HEK293 (cell line): ENCODE measurements around the gene VWA3B.

Source experiments
- CTCF ChIA-PET: fragments of 350-600 bp; formaldehyde crosslinking; extraction: SDS; loops from one replicate; lab custom pipeline; 2021; ENCODE audit warnings: antibody characterized with exemption; lab: Yijun Ruan, JAX
- POLR2A ChIA-PET: fragments of 300-600 bp; formaldehyde crosslinking; extraction: SDS; loops from one replicate; lab custom pipeline; 2020; ENCODE audit warnings: antibody characterized with exemption, inconsistent platforms; lab: Yijun Ruan, JAX
- H3K27ac ChIP-seq: fragments of 200-500 bp; sonication (Bioruptor generic); 2 replicates; pipeline ENCODE4 v1.5.1; 2014; ENCODE audit warnings: low read depth, low read length, control low read depth, inconsistent platforms; ENCODE audit errors: extremely low read depth
- H3K36me3 ChIP-seq, 2 experiments: fragments of 200-500 bp in 1 of 2; sonication (Bioruptor generic) in 1 of 2; 1 replicate in 1 of 2; 2 replicates in 1 of 2; pipeline ENCODE4 v1.5.1; 2014 to 2017; ENCODE audit warnings: inconsistent platforms in 2 of 2, low read length in 2 of 2; ENCODE audit not compliant: control insufficient read depth in 2 of 2, insufficient read depth in 1 of 2
- H3K4me1 ChIP-seq: fragments of 200-500 bp; sonication (Bioruptor generic); 2 replicates; pipeline ENCODE4 v1.5.1; 2014; ENCODE audit warnings: mild to moderate bottlenecking, low read length, inconsistent platforms; ENCODE audit not compliant: control insufficient read depth, insufficient read depth
- H3K4me3 ChIP-seq: 2 replicates; pipeline ENCODE4 v1.5.1; 2011; ENCODE audit warnings: low read depth, mild to moderate bottlenecking, control low read depth, low read length, moderate library complexity
- H3K9me3 ChIP-seq: fragments of 200-500 bp; sonication (Bioruptor generic); 2 replicates; pipeline ENCODE4 v1.5.1; 2014; ENCODE audit warnings: low read depth, low read length, inconsistent platforms; ENCODE audit not compliant: control insufficient read depth, insufficient read depth
- KLF7 ChIP-seq: fragments of 450-650 bp; formaldehyde crosslinking; IDR thresholded peaks from 2 replicates; pipeline ENCODE4 v1.5.1; 2016; ENCODE audit warnings: missing biosample characterization, missing genetic modification characterization, borderline replicate concordance
- PRDM10 ChIP-seq: fragments of 450-650 bp; formaldehyde crosslinking; IDR thresholded peaks from 2 replicates; pipeline ENCODE4 v1.5.1; 2016; ENCODE audit warnings: missing biosample characterization, missing genetic modification characterization
- TCF7L2 ChIP-seq: IDR thresholded peaks from 2 replicates; pipeline ENCODE4 v1.6.1; 2011; ENCODE audit warnings: low read depth, mild to moderate bottlenecking, inconsistent platforms, low read length, moderate library complexity, borderline replicate concordance
- WT1 ChIP-seq: fragments of 450-650 bp; formaldehyde crosslinking; IDR thresholded peaks from 2 replicates; pipeline ENCODE4 v1.5.1; 2016; ENCODE audit warnings: missing biosample characterization, missing genetic modification characterization
- YY1 ChIP-seq: fragments of 450-650 bp; formaldehyde crosslinking; IDR thresholded peaks from 2 replicates; pipeline ENCODE4 v1.5.1; 2018; ENCODE audit warnings: missing biosample characterization, missing genetic modification characterization
- ZBTB21 ChIP-seq: fragments of 450-650 bp; formaldehyde crosslinking; IDR thresholded peaks from 2 replicates; pipeline ENCODE4 v1.5.1; 2017; ENCODE audit warnings: missing biosample characterization, missing genetic modification characterization
- ZNF10 ChIP-seq: fragments of 450-650 bp; formaldehyde crosslinking; IDR thresholded peaks from 2 replicates; pipeline ENCODE4 v1.5.1; 2017; ENCODE audit warnings: missing biosample characterization, missing genetic modification characterization
- ZNF114 ChIP-seq: fragments of 450-650 bp; formaldehyde crosslinking; IDR thresholded peaks from 2 replicates; pipeline ENCODE4 v1.5.0; 2017; ENCODE audit warnings: missing biosample characterization, missing genetic modification characterization
- ZNF132 ChIP-seq: fragments of 450-650 bp; formaldehyde crosslinking; IDR thresholded peaks from 2 replicates; pipeline ENCODE4 v1.5.1; 2017; ENCODE audit warnings: missing biosample characterization, missing genetic modification characterization, borderline replicate concordance
- ZNF16 ChIP-seq: fragments of 450-650 bp; formaldehyde crosslinking; IDR thresholded peaks from 2 replicates; pipeline ENCODE4 v1.5.1; 2016; ENCODE audit warnings: low read depth, missing biosample characterization, missing genetic modification characterization
- ZNF2 ChIP-seq: fragments of 450-650 bp; formaldehyde crosslinking; IDR thresholded peaks from 2 replicates; pipeline ENCODE4 v1.5.1; 2016; ENCODE audit warnings: missing biosample characterization, missing genetic modification characterization
- ZNF280C ChIP-seq: fragments of 450-650 bp; formaldehyde crosslinking; IDR thresholded peaks from 2 replicates; pipeline ENCODE4 v1.5.1; 2016; ENCODE audit warnings: missing biosample characterization, missing genetic modification characterization
- ZNF433 ChIP-seq: fragments of 450-650 bp; formaldehyde crosslinking; IDR thresholded peaks from 2 replicates; pipeline ENCODE4 v1.5.1; 2016; ENCODE audit warnings: missing biosample characterization, missing genetic modification characterization, low read depth
- ZNF521 ChIP-seq: fragments of 450-650 bp; formaldehyde crosslinking; IDR thresholded peaks from 2 replicates; pipeline ENCODE4 v1.5.1; 2017; ENCODE audit warnings: missing biosample characterization, mild to moderate bottlenecking, missing genetic modification characterization
- ZNF776 ChIP-seq: fragments of 450-650 bp; formaldehyde crosslinking; IDR thresholded peaks from 2 replicates; pipeline ENCODE4 v1.5.0; 2017; ENCODE audit warnings: missing biosample characterization, missing genetic modification characterization, borderline replicate concordance
- ZSCAN18 ChIP-seq: fragments of 450-650 bp; formaldehyde crosslinking; IDR thresholded peaks from 2 replicates; pipeline ENCODE4 v1.5.1; 2016; ENCODE audit warnings: missing biosample characterization, missing genetic modification characterization

VWA3B gene

GRCh38 chr2:98298683-98299164, 211.8 kb downstream of the VWA3B start:
- no peaks in the 10 kb centered on the region for H3K36me3 ChIP-seq
- H3K4me3 ChIP-seq = no peak overlapping the region
- TF ChIP-seq PRDM10 (tag by site-specific recombination) (peak; percentile 73), ZNF114 (tag by site-specific recombination) (no peak)
- no peaks in the 10 kb centered on the region for H3K4me1 ChIP-seq
- H3K9me3 ChIP-seq = no peaks in the 10 kb centered on the region
- H3K27ac ChIP-seq = no peak overlapping the region
- ChIA-PET POLR2A (no interaction called here), CTCF (interaction anchor here (0.5 kb wide), 1 partner anchor 593 kb away, joined by 3 read pairs; no protein-coding TSS in a partner anchor)

GRCh38 chr2:98299211-98299905, 212.4 kb downstream of the VWA3B start:
- H3K27ac ChIP-seq = no peak overlapping the region
- TF ChIP-seq WT1 (tag by site-specific recombination) (no peak), ZNF132 (tag by site-specific recombination) (no peak), ZNF776 (no peak), ZNF521 (tag by site-specific recombination) (no peak), KLF7 (tag by site-specific recombination) (no peak), YY1 (tag by site-specific recombination) (no peak), ZNF2 (tag by site-specific recombination) (no peak), ZNF16 (no peak), TCF7L2 (no peak), ZBTB21 (tag by site-specific recombination) (no peak), ZNF433 (tag by site-specific recombination) (no peak), ZSCAN18 (tag by site-specific recombination) (no peak), ZNF10 (no peak), ZNF280C (no peak)
- ChIA-PET CTCF (interaction anchor here (0.5 kb wide), 1 partner anchor 594 kb away, joined by 3 read pairs; no protein-coding TSS in a partner anchor), POLR2A (no interaction called here)
- no peaks in the 10 kb centered on the region for H3K4me1 ChIP-seq
- no peaks in the 10 kb centered on the region for H3K9me3 ChIP-seq
- no peak overlapping the region for H3K4me3 ChIP-seq
- no peaks in the 10 kb centered on the region for H3K36me3 ChIP-seq
